ENCODE data around the gene TSEN54.

TSEN54 gene

GRCh38 chr17:75506134-75506533 lies 10.2 kb upstream of the TSEN54 start:
- H3K4me3 Mint-ChIP-seq, result no peak overlapping the region

GRCh38 chr17:75506888-75507287 lies 9.4 kb upstream of the TSEN54 start:
- no peak overlapping the region for H3K27ac Mint-ChIP-seq
- no peaks in the 10 kb centered on the region for H3K36me3 Mint-ChIP-seq
- no peaks in the 10 kb centered on the region for H3K9me3 Mint-ChIP-seq
- ATAC-seq, result no peak
- no peak overlapping the region for H3K4me3 Mint-ChIP-seq
- H3K4me1 Mint-ChIP-seq, result peaks cover 7% of the 10 kb centered on the region
- peaks cover 21% of the 10 kb centered on the region for H3K27me3 Mint-ChIP-seq

More at GRCh38 chr17:75506134-75506533, 10.2 kb upstream of the TSEN54 start:
- Mint-ChIP-seq H3K27me3 (peaks cover 21% of the 10 kb centered on the region), H3K4me1 (peaks cover 7% of the 10 kb centered on the region), H3K27ac (no peak overlapping the region), H3K36me3 (no peaks in the 10 kb centered on the region), H3K9me3 (no peaks in the 10 kb centered on the region)
- ATAC-seq, result no peak

GRCh38 chr17:75507733-75508719 lies 8.3 kb upstream of the TSEN54 start:
- Mint-ChIP-seq H3K27me3 (peaks cover 21% of the 10 kb centered on the region), H3K4me3 (no peak overlapping the region), H3K9me3 (no peaks in the 10 kb centered on the region), H3K36me3 (no peaks in the 10 kb centered on the region), H3K4me1 (peaks cover 7% of the 10 kb centered on the region), H3K27ac (no peak overlapping the region)
- ATAC-seq, result no peak

GRCh38 chr17:75508931-75509361 lies 7.4 kb upstream of the TSEN54 start:
- no peak for ATAC-seq
- H3K4me3 Mint-ChIP-seq, result no peak overlapping the region
- H3K9me3 Mint-ChIP-seq, result no peaks in the 10 kb centered on the region
- no peaks in the 10 kb centered on the region for H3K36me3 Mint-ChIP-seq
- H3K4me1 Mint-ChIP-seq, result peaks cover 7% of the 10 kb centered on the region
- no peak overlapping the region for H3K27ac Mint-ChIP-seq
- peaks cover 21% of the 10 kb centered on the region for H3K27me3 Mint-ChIP-seq

GRCh38 chr17:75509528-75510258 lies 6.6 kb upstream of the TSEN54 start:
- Mint-ChIP-seq H3K27ac (no peak overlapping the region), H3K27me3 (peaks cover 15% of the 10 kb centered on the region), H3K36me3 (no peaks in the 10 kb centered on the region), H3K9me3 (no peaks in the 10 kb centered on the region), H3K4me3 (no peak overlapping the region), H3K4me1 (peaks cover under 1% of the 10 kb centered on the region)
- ATAC-seq, result no peak

- no peaks in the 10 kb centered on the region for H3K4me1 Mint-ChIP-seq
- H3K36me3 Mint-ChIP-seq, result no peaks in the 10 kb centered on the region
- no peaks in the 10 kb centered on the region for H3K27me3 Mint-ChIP-seq
- H3K9me3 Mint-ChIP-seq, result no peaks in the 10 kb centered on the region
- ATAC-seq, result no peak
- H3K4me3 Mint-ChIP-seq, result no peak overlapping the region
- H3K27ac Mint-ChIP-seq, result no peak overlapping the region
These were observed 5.1 kb upstream of the TSEN54 start for GRCh38 chr17:75511270-75511609.

- Mint-ChIP-seq H3K27me3 (no peaks in the 10 kb centered on the region), H3K9me3 (no peaks in the 10 kb centered on the region), H3K4me3 (no peak overlapping the region), H3K36me3 (no peaks in the 10 kb centered on the region), H3K4me1 (peaks cover 2% of the 10 kb centered on the region), H3K27ac (peak overlapping the region; percentile 50)
- ATAC-seq, result no peak
These were observed 4.4 kb upstream of the TSEN54 start for GRCh38 chr17:75511610-75512575.

GRCh38 chr17:75512926-75513640 lies 3.2 kb upstream of the TSEN54 start:
- Mint-ChIP-seq H3K27me3 (no peaks in the 10 kb centered on the region), H3K4me3 (no peak overlapping the region), H3K27ac (no peak overlapping the region), H3K36me3 (no peaks in the 10 kb centered on the region), H3K9me3 (no peaks in the 10 kb centered on the region), H3K4me1 (peaks cover 13% of the 10 kb centered on the region)
- no peak for ATAC-seq

GRCh38 chr17:75513641-75514000 lies 2.7 kb upstream of the TSEN54 start:
- Mint-ChIP-seq H3K36me3 (peaks cover 4% of the 10 kb centered on the region), H3K4me3 (no peak overlapping the region), H3K27ac (no peak overlapping the region), H3K4me1 (peaks cover 19% of the 10 kb centered on the region), H3K27me3 (no peaks in the 10 kb centered on the region), H3K9me3 (no peaks in the 10 kb centered on the region)
- no peak for ATAC-seq

GRCh38 chr17:75514299-75514918 lies 1.9 kb upstream of the TSEN54 start:
- Mint-ChIP-seq H3K9me3 (no peaks in the 10 kb centered on the region), H3K36me3 (peaks cover 6% of the 10 kb centered on the region), H3K27me3 (no peaks in the 10 kb centered on the region), H3K27ac (no peak overlapping the region), H3K4me3 (peak overlapping the region; percentile 32), H3K4me1 (peaks cover 22% of the 10 kb centered on the region)
- no peak for ATAC-seq

GRCh38 chr17:75514919-75515495 lies 1.3 kb upstream of the TSEN54 start:
- peak; percentile 0 for ATAC-seq
- Mint-ChIP-seq H3K4me3 (peak overlapping the region; percentile 90), H3K27me3 (no peaks in the 10 kb centered on the region), H3K4me1 (peaks cover 22% of the 10 kb centered on the region), H3K27ac (no peak overlapping the region), H3K9me3 (no peaks in the 10 kb centered on the region), H3K36me3 (peaks cover 6% of the 10 kb centered on the region)

- Mint-ChIP-seq H3K36me3 (peaks cover 6% of the 10 kb centered on the region), H3K27me3 (no peaks in the 10 kb centered on the region), H3K27ac (peak within 1 kb of the TSS; percentile 40), H3K4me1 (peaks cover 22% of the 10 kb centered on the region), H3K4me3 (peak within 1 kb of the TSS; percentile 90), H3K9me3 (no peaks in the 10 kb centered on the region)
- ATAC-seq, result peak; percentile 70
These were observed 653 bp upstream of the TSEN54 start, which contains the start of gene CASKIN2 for GRCh38 chr17:75515496-75516254. CASKIN2 (minus strand) TSS chr17:75515537; CDS start chr17:75513804, 1,733 bp downstream.

Measured in stimulated activated memory B cell treated with anti-CD40 and anti-IgM and Interleukin-4, amounts not matched to agents 10 μg/mL and 1 μg/mL and 100 μg/mL, for 72 hours (primary cell).